ENCODE results near the gene ILDR2. TPM values are rescaled to one million over a fixed set of nuclear protein-coding genes. Genes with fewer than 3 reads are reported as not detected.

Gene ILDR2
- polyA plus RNA-seq, 1 of the 3 experiments (the other 2 are of a cell fraction): 0.05 TPM

DNA sequence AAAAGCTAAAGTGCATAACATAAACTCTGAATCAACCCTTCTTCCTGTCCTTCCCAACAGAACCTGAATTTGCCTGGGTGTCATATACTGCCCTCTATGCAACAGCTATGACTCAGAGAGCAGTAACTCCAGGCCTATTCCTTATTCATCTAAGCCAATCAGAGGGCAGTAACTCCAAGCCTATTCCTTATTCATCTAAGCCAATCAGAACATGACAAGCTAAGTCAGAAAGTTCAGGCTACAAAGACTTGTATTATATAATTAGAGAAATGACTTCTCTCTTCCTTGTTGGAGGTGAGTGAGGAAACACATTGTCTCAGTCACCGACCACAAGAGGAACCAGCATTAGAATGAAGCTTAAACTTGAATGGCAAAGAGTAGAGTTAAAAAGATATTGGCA is 73.1 kb downstream of the ILDR2 start:
- no peaks in the 10 kb centered on the region for H3K36me3 ChIP-seq (replicated peaks in 1 of 2; ENCODE audit: control insufficient read depth in 1 of 2, insufficient read depth in 2 of 2, low read length in 1 of 2)
- CTCF ChIA-PET: interaction anchor here (7.8 to 22.1 kb wide), 2 partner anchors 9 to 156 kb away, joined by 56 to 769 read pairs; no protein-coding TSS in a partner anchor
- no peak overlapping the region for H3K4me2 ChIP-seq
- no peaks in the 10 kb centered on the region for H3K79me2 ChIP-seq (ENCODE audit: insufficient read depth)
- WGBS (ENCODE audit: low lambda C conversion rate): 95% methylated on average over 1 of the region's 1 CpG
- no peak for TF ChIP-seq SMC3 (IDR thresholded peaks at IDR 0.05; ENCODE audit: low read depth, low read length)
- TF ChIP-seq CHD2 (IDR thresholded peaks at IDR 0.05; ENCODE audit: low read length, partially characterized antibody): no peak
- TF ChIP-seq POLR2AphosphoS5 (IDR thresholded peaks at IDR 0.05; ENCODE audit: low read depth, low read length): no peak
- TF ChIP-seq RFX5 (IDR thresholded peaks at IDR 0.05; ENCODE audit: low read length): no peak
- no peak for TF ChIP-seq TAF1 (IDR thresholded peaks at IDR 0.05; ENCODE audit: borderline replicate concordance, low read depth, low read length)
- no peak for TF ChIP-seq FOXJ3 (CRISPR knock-in tag; IDR thresholded peaks at IDR 0.05)
- TF ChIP-seq ELF1 (IDR thresholded peaks at IDR 0.05): no peak
- TF ChIP-seq RAD21 (IDR thresholded peaks at IDR 0.05; ENCODE audit: low read length): no peak
- no peak for TF ChIP-seq TCF12 (IDR thresholded peaks at IDR 0.05)
- TF ChIP-seq, protein P1, sequence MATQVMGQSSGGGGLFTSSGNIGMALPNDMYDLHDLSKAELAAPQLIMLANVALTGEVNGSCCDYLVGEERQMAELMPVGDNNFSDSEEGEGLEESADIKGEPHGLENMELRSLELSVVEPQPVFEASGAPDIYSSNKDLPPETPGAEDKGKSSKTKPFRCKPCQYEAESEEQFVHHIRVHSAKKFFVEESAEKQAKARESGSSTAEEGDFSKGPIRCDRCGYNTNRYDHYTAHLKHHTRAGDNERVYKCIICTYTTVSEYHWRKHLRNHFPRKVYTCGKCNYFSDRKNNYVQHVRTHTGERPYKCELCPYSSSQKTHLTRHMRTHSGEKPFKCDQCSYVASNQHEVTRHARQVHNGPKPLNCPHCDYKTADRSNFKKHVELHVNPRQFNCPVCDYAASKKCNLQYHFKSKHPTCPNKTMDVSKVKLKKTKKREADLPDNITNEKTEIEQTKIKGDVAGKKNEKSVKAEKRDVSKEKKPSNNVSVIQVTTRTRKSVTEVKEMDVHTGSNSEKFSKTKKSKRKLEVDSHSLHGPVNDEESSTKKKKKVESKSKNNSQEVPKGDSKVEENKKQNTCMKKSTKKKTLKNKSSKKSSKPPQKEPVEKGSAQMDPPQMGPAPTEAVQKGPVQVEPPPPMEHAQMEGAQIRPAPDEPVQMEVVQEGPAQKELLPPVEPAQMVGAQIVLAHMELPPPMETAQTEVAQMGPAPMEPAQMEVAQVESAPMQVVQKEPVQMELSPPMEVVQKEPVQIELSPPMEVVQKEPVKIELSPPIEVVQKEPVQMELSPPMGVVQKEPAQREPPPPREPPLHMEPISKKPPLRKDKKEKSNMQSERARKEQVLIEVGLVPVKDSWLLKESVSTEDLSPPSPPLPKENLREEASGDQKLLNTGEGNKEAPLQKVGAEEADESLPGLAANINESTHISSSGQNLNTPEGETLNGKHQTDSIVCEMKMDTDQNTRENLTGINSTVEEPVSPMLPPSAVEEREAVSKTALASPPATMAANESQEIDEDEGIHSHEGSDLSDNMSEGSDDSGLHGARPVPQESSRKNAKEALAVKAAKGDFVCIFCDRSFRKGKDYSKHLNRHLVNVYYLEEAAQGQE (IDR thresholded peaks at IDR 0.05; ENCODE audit: low read depth, low read length): no peak
- no peaks in the 10 kb centered on the region for H3K27me3 ChIP-seq (ENCODE audit: insufficient read depth)
- H3K4me3 ChIP-seq (ENCODE audit: low read depth in 2 of 2, low read length in 1 of 2): no peak overlapping the region
- H3F3A ChIP-seq (replicated peaks; ENCODE audit: insufficient read depth): no peaks in the 10 kb centered on the region
- no peak overlapping the region for H3K9ac ChIP-seq
- POLR2A ChIA-PET: no interaction called here
- H3K9me2 ChIP-seq: no peaks in the 10 kb centered on the region
- no peaks in the 10 kb centered on the region for H3K4me1 ChIP-seq (ENCODE audit: control insufficient read depth in 1 of 2, insufficient read depth in 2 of 2, low read depth in 1 of 2, low read length in 1 of 2)
- no peaks in the 10 kb centered on the region for H4K20me1 ChIP-seq (ENCODE audit: insufficient read depth)
- DNase-seq: no peak
- no peak overlapping the region for H2AFZ ChIP-seq (ENCODE audit: low read depth)
- no peaks in the 10 kb centered on the region for H3K9me3 ChIP-seq
- H3K27ac ChIP-seq (ENCODE audit: low read depth in 2 of 2, low read length in 1 of 2): no peak overlapping the region

DNA sequence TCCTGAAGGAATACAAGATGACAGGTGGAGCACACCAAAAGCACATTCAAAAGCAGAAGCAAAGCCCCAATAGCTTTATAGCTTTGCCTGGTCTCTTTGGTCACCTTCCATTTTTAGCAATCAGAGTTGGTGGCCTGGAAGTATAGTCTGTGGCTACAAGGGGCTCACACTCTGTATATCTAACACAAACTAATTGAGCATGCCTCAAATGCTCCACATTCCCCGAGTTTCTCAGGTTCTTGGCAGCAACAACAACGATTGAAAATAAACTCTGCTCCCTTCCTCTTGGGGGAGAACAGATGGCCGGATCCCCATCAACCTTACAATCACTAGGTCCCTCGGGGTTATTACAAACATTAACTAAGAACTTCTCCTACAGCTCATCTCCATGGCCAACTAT is 74.4 kb downstream of the ILDR2 start:
- Histone ChIP-seq H3K4me3 (ENCODE audit: low read depth in 2 of 2, low read length in 1 of 2) (no peak overlapping the region), H3K36me3 (replicated peaks in 1 of 2; ENCODE audit: control insufficient read depth in 1 of 2, insufficient read depth in 2 of 2, low read length in 1 of 2) (no peaks in the 10 kb centered on the region), H3K9me2 (no peaks in the 10 kb centered on the region), H3K9ac (no peak overlapping the region), H3K27ac (ENCODE audit: low read depth in 2 of 2, low read length in 1 of 2) (no peak overlapping the region), H3K27me3 (ENCODE audit: insufficient read depth) (no peaks in the 10 kb centered on the region), H3K9me3 (no peaks in the 10 kb centered on the region), H4K20me1 (ENCODE audit: insufficient read depth) (no peaks in the 10 kb centered on the region), H2AFZ (ENCODE audit: low read depth) (no peak overlapping the region), H3K79me2 (ENCODE audit: insufficient read depth) (no peaks in the 10 kb centered on the region), H3K4me1 (ENCODE audit: control insufficient read depth in 1 of 2, insufficient read depth in 2 of 2, low read depth in 1 of 2, low read length in 1 of 2) (no peaks in the 10 kb centered on the region), H3K4me2 (no peak overlapping the region), H3F3A (replicated peaks; ENCODE audit: insufficient read depth) (no peaks in the 10 kb centered on the region)
- no peak for DNase-seq
- POLR2A ChIA-PET: no interaction called here
- CTCF ChIA-PET: interaction anchor here (1.2 to 7.8 kb wide), 2 partner anchors 10 to 158 kb away, joined by 9 to 56 read pairs; no protein-coding TSS in a partner anchor
- WGBS (ENCODE audit: low lambda C conversion rate): 0% methylated on average over 2 of the region's 4 CpGs
- TF ChIP-seq MXI1 (IDR thresholded peaks at IDR 0.05; ENCODE audit: low read depth, low read length) (no peak), RCOR1 (IDR thresholded peaks at IDR 0.05; ENCODE audit: low read length) (no peak), EZH2phosphoT487 (IDR thresholded peaks at IDR 0.05; ENCODE audit: borderline replicate concordance, low read depth) (no peak), FOSL2 (IDR thresholded peaks at IDR 0.05; ENCODE audit: borderline replicate concordance, low read depth) (no peak), SMC3 (IDR thresholded peaks at IDR 0.05; ENCODE audit: low read depth, low read length) (no peak), EP300 (IDR thresholded peaks at IDR 0.05; ENCODE audit: borderline replicate concordance in 1 of 2, low read depth in 1 of 2, low read length in 1 of 2) (no peak), NFIC (IDR thresholded peaks at IDR 0.05; ENCODE audit: borderline replicate concordance) (no peak), TAF1 (IDR thresholded peaks at IDR 0.05; ENCODE audit: borderline replicate concordance, low read depth, low read length) (no peak), FOXJ3 (CRISPR knock-in tag; IDR thresholded peaks at IDR 0.05) (no peak)
- TF ChIP-seq, protein P2, sequence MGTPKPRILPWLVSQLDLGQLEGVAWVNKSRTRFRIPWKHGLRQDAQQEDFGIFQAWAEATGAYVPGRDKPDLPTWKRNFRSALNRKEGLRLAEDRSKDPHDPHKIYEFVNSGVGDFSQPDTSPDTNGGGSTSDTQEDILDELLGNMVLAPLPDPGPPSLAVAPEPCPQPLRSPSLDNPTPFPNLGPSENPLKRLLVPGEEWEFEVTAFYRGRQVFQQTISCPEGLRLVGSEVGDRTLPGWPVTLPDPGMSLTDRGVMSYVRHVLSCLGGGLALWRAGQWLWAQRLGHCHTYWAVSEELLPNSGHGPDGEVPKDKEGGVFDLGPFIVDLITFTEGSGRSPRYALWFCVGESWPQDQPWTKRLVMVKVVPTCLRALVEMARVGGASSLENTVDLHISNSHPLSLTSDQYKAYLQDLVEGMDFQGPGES (IDR thresholded peaks at IDR 0.05; ENCODE audit: low read depth, low read length): no peak
- TF ChIP-seq, protein P3, sequence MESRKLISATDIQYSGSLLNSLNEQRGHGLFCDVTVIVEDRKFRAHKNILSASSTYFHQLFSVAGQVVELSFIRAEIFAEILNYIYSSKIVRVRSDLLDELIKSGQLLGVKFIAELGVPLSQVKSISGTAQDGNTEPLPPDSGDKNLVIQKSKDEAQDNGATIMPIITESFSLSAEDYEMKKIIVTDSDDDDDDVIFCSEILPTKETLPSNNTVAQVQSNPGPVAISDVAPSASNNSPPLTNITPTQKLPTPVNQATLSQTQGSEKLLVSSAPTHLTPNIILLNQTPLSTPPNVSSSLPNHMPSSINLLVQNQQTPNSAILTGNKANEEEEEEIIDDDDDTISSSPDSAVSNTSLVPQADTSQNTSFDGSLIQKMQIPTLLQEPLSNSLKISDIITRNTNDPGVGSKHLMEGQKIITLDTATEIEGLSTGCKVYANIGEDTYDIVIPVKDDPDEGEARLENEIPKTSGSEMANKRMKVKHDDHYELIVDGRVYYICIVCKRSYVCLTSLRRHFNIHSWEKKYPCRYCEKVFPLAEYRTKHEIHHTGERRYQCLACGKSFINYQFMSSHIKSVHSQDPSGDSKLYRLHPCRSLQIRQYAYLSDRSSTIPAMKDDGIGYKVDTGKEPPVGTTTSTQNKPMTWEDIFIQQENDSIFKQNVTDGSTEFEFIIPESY (IDR thresholded peaks at IDR 0.05; ENCODE audit: borderline replicate concordance, low read depth): no peak
- TF ChIP-seq, protein P4, sequence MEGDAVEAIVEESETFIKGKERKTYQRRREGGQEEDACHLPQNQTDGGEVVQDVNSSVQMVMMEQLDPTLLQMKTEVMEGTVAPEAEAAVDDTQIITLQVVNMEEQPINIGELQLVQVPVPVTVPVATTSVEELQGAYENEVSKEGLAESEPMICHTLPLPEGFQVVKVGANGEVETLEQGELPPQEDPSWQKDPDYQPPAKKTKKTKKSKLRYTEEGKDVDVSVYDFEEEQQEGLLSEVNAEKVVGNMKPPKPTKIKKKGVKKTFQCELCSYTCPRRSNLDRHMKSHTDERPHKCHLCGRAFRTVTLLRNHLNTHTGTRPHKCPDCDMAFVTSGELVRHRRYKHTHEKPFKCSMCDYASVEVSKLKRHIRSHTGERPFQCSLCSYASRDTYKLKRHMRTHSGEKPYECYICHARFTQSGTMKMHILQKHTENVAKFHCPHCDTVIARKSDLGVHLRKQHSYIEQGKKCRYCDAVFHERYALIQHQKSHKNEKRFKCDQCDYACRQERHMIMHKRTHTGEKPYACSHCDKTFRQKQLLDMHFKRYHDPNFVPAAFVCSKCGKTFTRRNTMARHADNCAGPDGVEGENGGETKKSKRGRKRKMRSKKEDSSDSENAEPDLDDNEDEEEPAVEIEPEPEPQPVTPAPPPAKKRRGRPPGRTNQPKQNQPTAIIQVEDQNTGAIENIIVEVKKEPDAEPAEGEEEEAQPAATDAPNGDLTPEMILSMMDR (IDR thresholded peaks at IDR 0.05): no peak
